Measurements from ENCODE around the gene CD6.

CD6 gene

DNA sequence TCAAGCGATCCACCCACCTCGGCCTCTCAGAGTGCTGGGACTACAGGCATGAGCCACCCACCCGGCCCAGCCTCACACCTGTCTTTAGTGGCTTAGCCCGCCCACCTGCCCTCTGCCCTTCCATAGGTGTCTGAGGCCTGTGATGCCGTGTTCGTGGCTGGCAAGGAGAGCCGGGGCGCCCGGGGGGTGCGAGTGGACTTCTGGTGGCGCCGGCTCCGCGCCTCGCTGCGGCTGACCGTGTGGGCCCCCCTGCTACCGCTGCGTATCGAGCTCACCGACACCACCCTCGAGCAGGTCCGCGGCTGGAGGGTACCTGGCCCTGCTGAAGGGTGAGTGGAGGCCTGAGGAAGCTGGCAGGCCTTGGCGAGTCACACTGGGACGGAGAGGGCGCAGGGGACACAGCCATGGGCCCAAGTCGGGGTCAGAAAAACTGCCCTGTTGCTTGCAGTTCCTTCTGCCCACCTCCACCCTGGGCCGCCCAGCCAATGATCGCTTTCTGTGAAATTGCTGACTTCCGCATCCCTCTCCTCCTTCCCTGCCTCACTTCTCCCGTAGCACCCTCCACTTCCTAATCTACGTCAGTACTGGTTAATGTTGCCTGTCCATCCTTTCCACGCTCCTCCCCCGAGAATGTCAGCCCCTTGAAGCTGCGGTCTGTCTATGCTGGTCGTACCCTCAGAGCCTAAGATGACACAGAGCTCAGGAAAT is 37.9 kb upstream of the CD6 start:
- H3K9ac ChIP-seq (ENCODE audit: low read length): no peak overlapping the region
- H2BK5ac ChIP-seq (ENCODE audit: low read length): no peak overlapping the region
- DNase-seq: no peak
- peaks cover 2% of the 10 kb centered on the region for H3K36me3 ChIP-seq (ENCODE audit: control insufficient read depth, insufficient read depth, low read length)
- no peaks in the 10 kb centered on the region for H3K27me3 ChIP-seq (ENCODE audit: insufficient read depth, low read length, poor library complexity)
- no peak overlapping the region for H2AK5ac ChIP-seq (ENCODE audit: low read length)
- no peaks in the 10 kb centered on the region for H3K79me2 ChIP-seq (ENCODE audit: control insufficient read depth, insufficient read depth, low read length)
- H3K4ac ChIP-seq (ENCODE audit: low read depth, low read length): no peak overlapping the region
- WGBS (ENCODE audit: extremely low coverage, insufficient coverage, low lambda C conversion rate): no CpG with 5 or more reads among the region's 37 CpGs
- H3K4me2 ChIP-seq (ENCODE audit: low read length): no peak overlapping the region
- H4K8ac ChIP-seq (ENCODE audit: low read depth, low read length): no peak overlapping the region
- no peak overlapping the region for H3K56ac ChIP-seq (ENCODE audit: low read length)
- H4K5ac ChIP-seq (ENCODE audit: low read length): no peak overlapping the region
- no peak overlapping the region for H3K27ac ChIP-seq (ENCODE audit: low read depth, low read length)
- no peak overlapping the region for H3K18ac ChIP-seq (ENCODE audit: low read length)
- no peak overlapping the region for H2BK120ac ChIP-seq (ENCODE audit: low read depth, low read length)
- no peaks in the 10 kb centered on the region for H3K79me1 ChIP-seq (ENCODE audit: low read length)
- H3K4me3 ChIP-seq (ENCODE audit: low read length): no peak overlapping the region
- no peaks in the 10 kb centered on the region for H3K4me1 ChIP-seq (ENCODE audit: control insufficient read depth, low read depth, low read length)
- H3K23ac ChIP-seq (ENCODE audit: low read length): no peak overlapping the region
- H2BK15ac ChIP-seq (replicated peaks; ENCODE audit: low read depth): no peak overlapping the region

DNA sequence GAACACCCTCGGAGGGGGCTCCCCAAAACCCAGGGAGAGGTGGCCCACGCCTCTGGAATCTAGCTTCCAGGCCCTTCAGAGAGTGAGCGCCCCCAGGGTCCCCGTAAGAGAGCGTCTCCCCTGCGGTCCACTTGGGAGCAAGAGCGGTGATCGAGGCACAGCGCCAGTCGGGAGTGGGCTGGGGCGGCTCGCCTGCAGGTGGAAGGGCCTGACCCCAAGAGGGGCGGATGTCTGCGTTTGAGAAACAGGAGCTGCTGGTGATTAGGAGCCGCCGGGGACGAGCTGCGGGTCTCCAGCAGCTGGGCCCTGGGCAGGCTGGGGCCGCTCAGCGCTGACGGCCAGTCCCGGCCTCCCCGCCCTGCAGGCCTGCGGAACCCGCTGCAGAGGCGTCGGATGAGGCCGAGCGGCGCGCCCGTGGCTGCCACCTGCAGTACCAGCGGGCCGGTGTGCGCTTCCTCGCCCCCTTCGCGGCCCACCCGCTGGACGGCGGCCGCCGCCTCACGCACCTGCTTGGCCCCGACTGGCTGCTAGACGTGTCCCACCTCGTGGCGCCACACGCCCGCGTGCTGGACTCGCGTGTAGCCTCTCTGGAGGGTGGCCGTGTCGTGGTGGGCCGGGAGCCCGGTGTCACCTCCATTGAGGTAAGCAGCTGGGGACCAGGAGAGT is 37.2 kb upstream of the CD6 start:
- H3K36me3 ChIP-seq (ENCODE audit: control insufficient read depth, insufficient read depth, low read length): peaks cover 2% of the 10 kb centered on the region
- no peak overlapping the region for H2BK5ac ChIP-seq (ENCODE audit: low read length)
- H3K9ac ChIP-seq (ENCODE audit: low read length): no peak overlapping the region
- no peak overlapping the region for H3K56ac ChIP-seq (ENCODE audit: low read length)
- no peak overlapping the region for H2AK5ac ChIP-seq (ENCODE audit: low read length)
- no CpG with 5 or more reads among the region's 57 CpGs for WGBS (ENCODE audit: extremely low coverage, insufficient coverage, low lambda C conversion rate)
- no peak overlapping the region for H2BK120ac ChIP-seq (ENCODE audit: low read depth, low read length)
- H3K23ac ChIP-seq (ENCODE audit: low read length): no peak overlapping the region
- H3K18ac ChIP-seq (ENCODE audit: low read length): no peak overlapping the region
- H3K27ac ChIP-seq (ENCODE audit: low read depth, low read length): no peak overlapping the region
- H3K4me2 ChIP-seq (ENCODE audit: low read length): no peak overlapping the region
- H4K8ac ChIP-seq (ENCODE audit: low read depth, low read length): no peak overlapping the region
- H3K79me1 ChIP-seq (ENCODE audit: low read length): no peaks in the 10 kb centered on the region
- DNase-seq: no peak
- H2BK15ac ChIP-seq (replicated peaks; ENCODE audit: low read depth): no peak overlapping the region
- H3K79me2 ChIP-seq (ENCODE audit: control insufficient read depth, insufficient read depth, low read length): no peaks in the 10 kb centered on the region
- H4K5ac ChIP-seq (ENCODE audit: low read length): no peak overlapping the region
- H3K4me3 ChIP-seq (ENCODE audit: low read length): no peak overlapping the region
- no peak overlapping the region for H3K4ac ChIP-seq (ENCODE audit: low read depth, low read length)
- no peaks in the 10 kb centered on the region for H3K27me3 ChIP-seq (ENCODE audit: insufficient read depth, low read length, poor library complexity)
- H3K4me1 ChIP-seq (ENCODE audit: control insufficient read depth, low read depth, low read length): no peaks in the 10 kb centered on the region

DNA sequence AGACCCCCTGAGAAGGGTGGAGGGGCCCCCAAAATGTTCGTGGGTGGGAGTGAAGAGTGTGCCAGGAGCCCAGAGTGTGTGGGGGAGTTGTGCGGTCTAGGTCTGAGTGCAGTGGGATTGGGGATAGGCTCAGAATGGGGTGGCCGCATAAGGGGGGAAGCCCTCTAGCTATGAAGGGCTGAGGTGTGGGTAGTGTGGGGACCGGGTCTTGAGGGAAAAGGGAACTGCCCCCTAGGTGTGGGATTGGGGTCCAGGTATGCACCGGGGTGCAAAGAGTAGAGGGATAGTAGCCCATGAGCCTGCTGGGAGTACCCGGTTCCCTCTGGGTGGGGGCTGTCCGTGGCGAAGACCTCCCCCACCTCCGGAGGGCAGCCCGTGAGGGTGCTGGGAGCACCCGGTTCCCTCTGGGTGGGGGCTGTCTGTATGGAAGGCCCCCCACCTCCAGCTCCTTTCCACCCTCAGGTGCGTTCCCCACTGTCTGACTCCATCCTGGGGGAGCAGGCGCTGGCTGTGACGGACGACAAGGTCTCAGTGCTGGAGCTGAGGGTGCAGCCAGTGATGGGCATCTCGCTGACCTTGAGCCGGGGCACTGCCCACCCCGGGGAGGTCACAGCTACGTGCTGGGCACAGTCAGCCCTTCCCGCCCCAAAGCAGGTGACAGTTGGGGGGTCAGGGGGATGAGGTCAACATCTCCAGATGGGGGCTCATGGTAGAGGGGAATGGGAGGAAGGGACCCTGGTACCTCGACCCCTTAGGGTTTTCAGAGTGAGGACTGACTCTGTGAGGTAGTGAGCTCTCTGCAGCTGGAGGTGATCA is 36.5 kb upstream of the CD6 start:
- Histone ChIP-seq H3K27me3 (ENCODE audit: insufficient read depth, low read length, poor library complexity) (no peaks in the 10 kb centered on the region), H3K79me2 (ENCODE audit: control insufficient read depth, insufficient read depth, low read length) (no peaks in the 10 kb centered on the region), H3K4ac (ENCODE audit: low read depth, low read length) (no peak overlapping the region), H4K8ac (ENCODE audit: low read depth, low read length) (no peak overlapping the region), H2BK5ac (ENCODE audit: low read length) (no peak overlapping the region), H4K5ac (ENCODE audit: low read length) (no peak overlapping the region), H3K4me3 (ENCODE audit: low read length) (no peak overlapping the region), H3K9ac (ENCODE audit: low read length) (no peak overlapping the region), H3K56ac (ENCODE audit: low read length) (no peak overlapping the region), H2BK15ac (replicated peaks; ENCODE audit: low read depth) (no peak overlapping the region), H3K27ac (ENCODE audit: low read depth, low read length) (no peak overlapping the region), H3K18ac (ENCODE audit: low read length) (no peak overlapping the region), H3K79me1 (ENCODE audit: low read length) (no peaks in the 10 kb centered on the region), H2AK5ac (ENCODE audit: low read length) (no peak overlapping the region), H3K4me2 (ENCODE audit: low read length) (no peak overlapping the region), H2BK120ac (ENCODE audit: low read depth, low read length) (no peak overlapping the region), H3K36me3 (ENCODE audit: control insufficient read depth, insufficient read depth, low read length) (peaks cover 1% of the 10 kb centered on the region), H3K4me1 (ENCODE audit: control insufficient read depth, low read depth, low read length) (no peaks in the 10 kb centered on the region), H3K23ac (ENCODE audit: low read length) (no peak overlapping the region)
- no CpG with 5 or more reads among the region's 21 CpGs for WGBS (ENCODE audit: extremely low coverage, insufficient coverage, low lambda C conversion rate)
- DNase-seq: no peak

DNA sequence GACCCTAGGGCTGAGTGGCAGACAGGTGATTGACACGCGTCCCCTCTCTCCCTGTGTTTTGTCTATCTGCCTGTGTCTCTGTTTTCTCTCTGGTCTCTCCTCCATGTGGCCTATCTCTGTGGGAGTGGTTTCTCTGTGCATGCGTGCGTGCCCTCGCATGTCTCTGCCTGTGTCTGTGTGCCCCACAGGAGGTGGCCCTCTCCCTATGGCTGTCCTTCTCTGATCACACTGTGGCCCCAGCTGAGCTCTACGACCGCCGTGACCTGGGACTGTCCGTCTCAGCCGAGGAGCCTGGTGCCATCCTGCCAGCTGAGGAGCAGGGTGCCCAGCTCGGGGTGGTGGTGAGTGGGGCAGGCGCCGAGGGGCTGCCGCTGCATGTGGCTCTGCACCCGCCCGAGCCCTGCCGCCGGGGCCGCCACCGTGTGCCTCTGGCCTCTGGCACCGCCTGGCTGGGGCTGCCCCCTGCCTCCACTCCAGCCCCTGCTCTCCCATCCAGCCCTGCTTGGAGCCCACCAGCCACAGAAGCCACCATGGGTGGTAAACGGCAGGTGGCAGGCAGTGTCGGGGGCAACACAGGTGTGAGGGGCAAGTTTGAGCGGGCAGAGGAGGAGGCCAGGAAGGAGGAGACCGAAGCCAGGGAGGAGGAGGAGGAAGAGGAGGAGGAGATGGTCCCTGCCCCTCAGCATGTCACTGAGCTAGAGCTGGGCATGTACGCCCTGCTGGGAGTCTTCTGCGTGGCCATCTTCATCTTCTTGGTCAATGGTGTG is 35.6 kb upstream of the CD6 start:
- no peaks in the 10 kb centered on the region for H3K36me3 ChIP-seq (ENCODE audit: control insufficient read depth, insufficient read depth, low read length)

DNA sequence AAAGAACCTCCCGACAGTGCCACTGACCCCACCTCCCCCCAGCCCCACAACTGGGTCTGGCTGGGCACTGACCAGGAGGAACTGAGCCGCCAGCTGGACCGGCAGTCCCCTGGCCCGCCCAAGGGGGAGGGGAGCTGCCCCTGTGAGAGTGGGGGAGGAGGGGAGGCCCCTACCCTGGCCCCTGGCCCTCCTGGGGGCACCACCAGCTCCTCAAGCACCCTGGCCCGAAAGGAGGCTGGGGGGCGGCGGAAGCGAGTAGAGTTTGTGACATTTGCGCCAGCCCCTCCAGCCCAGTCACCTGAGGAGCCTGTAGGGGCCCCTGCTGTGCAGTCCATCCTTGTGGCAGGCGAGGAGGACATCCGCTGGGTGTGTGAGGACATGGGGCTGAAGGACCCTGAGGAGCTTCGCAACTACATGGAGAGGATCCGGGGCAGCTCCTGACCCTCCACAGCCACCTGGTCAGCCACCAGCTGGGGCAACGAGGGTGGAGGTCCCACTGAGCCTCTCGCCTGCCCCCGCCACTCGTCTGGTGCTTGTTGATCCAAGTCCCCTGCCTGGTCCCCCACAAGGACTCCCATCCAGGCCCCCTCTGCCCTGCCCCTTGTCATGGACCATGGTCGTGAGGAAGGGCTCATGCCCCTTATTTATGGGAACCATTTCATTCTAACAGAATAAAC is 34.9 kb upstream of the CD6 start:
- no peak overlapping the region for H3K9ac ChIP-seq (ENCODE audit: low read length)
- no peak for DNase-seq
- H4K8ac ChIP-seq (ENCODE audit: low read depth, low read length): no peak overlapping the region
- no peaks in the 10 kb centered on the region for H3K36me3 ChIP-seq (ENCODE audit: control insufficient read depth, insufficient read depth, low read length)
- H3K18ac ChIP-seq (ENCODE audit: low read length): no peak overlapping the region
- H3K79me1 ChIP-seq (ENCODE audit: low read length): no peaks in the 10 kb centered on the region
- no peak overlapping the region for H3K4me3 ChIP-seq (ENCODE audit: low read length)
- H3K56ac ChIP-seq (ENCODE audit: low read length): no peak overlapping the region
- no peak overlapping the region for H2BK120ac ChIP-seq (ENCODE audit: low read depth, low read length)
- no peak overlapping the region for H2BK5ac ChIP-seq (ENCODE audit: low read length)
- H3K23ac ChIP-seq (ENCODE audit: low read length): no peak overlapping the region
- no peak overlapping the region for H3K4me2 ChIP-seq (ENCODE audit: low read length)
- no peaks in the 10 kb centered on the region for H3K4me1 ChIP-seq (ENCODE audit: control insufficient read depth, low read depth, low read length)
- no peak overlapping the region for H2AK5ac ChIP-seq (ENCODE audit: low read length)
- no peak overlapping the region for H4K5ac ChIP-seq (ENCODE audit: low read length)
- H3K79me2 ChIP-seq (ENCODE audit: control insufficient read depth, insufficient read depth, low read length): no peaks in the 10 kb centered on the region
- H3K27ac ChIP-seq (ENCODE audit: low read depth, low read length): no peak overlapping the region
- no CpG with 5 or more reads among the region's 18 CpGs for WGBS (ENCODE audit: extremely low coverage, insufficient coverage, low lambda C conversion rate)
- H3K27me3 ChIP-seq (ENCODE audit: insufficient read depth, low read length, poor library complexity): no peaks in the 10 kb centered on the region
- no peak overlapping the region for H3K4ac ChIP-seq (ENCODE audit: low read depth, low read length)
- H2BK15ac ChIP-seq (replicated peaks; ENCODE audit: low read depth): no peak overlapping the region

More for the DNA sequence above, 35.6 kb upstream of the CD6 start:
- DNase-seq: no peak
- no peak overlapping the region for H2AK5ac ChIP-seq (ENCODE audit: low read length)
- no peak overlapping the region for H3K23ac ChIP-seq (ENCODE audit: low read length)
- H2BK120ac ChIP-seq (ENCODE audit: low read depth, low read length): no peak overlapping the region
- H3K4ac ChIP-seq (ENCODE audit: low read depth, low read length): no peak overlapping the region
- H3K4me2 ChIP-seq (ENCODE audit: low read length): no peak overlapping the region
- WGBS (ENCODE audit: extremely low coverage, insufficient coverage, low lambda C conversion rate): no CpG with 5 or more reads among the region's 27 CpGs
- H3K79me1 ChIP-seq (ENCODE audit: low read length): no peaks in the 10 kb centered on the region
- no peaks in the 10 kb centered on the region for H3K27me3 ChIP-seq (ENCODE audit: insufficient read depth, low read length, poor library complexity)
- no peak overlapping the region for H4K8ac ChIP-seq (ENCODE audit: low read depth, low read length)
- no peaks in the 10 kb centered on the region for H3K79me2 ChIP-seq (ENCODE audit: control insufficient read depth, insufficient read depth, low read length)
- H3K9ac ChIP-seq (ENCODE audit: low read length): no peak overlapping the region
- no peak overlapping the region for H4K5ac ChIP-seq (ENCODE audit: low read length)
- H2BK15ac ChIP-seq (replicated peaks; ENCODE audit: low read depth): no peak overlapping the region
- H3K4me3 ChIP-seq (ENCODE audit: low read length): no peak overlapping the region
- no peak overlapping the region for H3K18ac ChIP-seq (ENCODE audit: low read length)
- H3K4me1 ChIP-seq (ENCODE audit: control insufficient read depth, low read depth, low read length): no peaks in the 10 kb centered on the region
- H3K56ac ChIP-seq (ENCODE audit: low read length): no peak overlapping the region
- no peak overlapping the region for H3K27ac ChIP-seq (ENCODE audit: low read depth, low read length)
- no peak overlapping the region for H2BK5ac ChIP-seq (ENCODE audit: low read length)

Data from mesendoderm (in vitro differentiated cells).